ENCODE measurements around the gene ZNF334. TPM values are rescaled to one million over a fixed set of nuclear protein-coding genes. Genes with fewer than 3 reads are reported as not detected.

The ZNF334 gene
- total RNA-seq, 1 donor, result 5.8 TPM

DNA sequence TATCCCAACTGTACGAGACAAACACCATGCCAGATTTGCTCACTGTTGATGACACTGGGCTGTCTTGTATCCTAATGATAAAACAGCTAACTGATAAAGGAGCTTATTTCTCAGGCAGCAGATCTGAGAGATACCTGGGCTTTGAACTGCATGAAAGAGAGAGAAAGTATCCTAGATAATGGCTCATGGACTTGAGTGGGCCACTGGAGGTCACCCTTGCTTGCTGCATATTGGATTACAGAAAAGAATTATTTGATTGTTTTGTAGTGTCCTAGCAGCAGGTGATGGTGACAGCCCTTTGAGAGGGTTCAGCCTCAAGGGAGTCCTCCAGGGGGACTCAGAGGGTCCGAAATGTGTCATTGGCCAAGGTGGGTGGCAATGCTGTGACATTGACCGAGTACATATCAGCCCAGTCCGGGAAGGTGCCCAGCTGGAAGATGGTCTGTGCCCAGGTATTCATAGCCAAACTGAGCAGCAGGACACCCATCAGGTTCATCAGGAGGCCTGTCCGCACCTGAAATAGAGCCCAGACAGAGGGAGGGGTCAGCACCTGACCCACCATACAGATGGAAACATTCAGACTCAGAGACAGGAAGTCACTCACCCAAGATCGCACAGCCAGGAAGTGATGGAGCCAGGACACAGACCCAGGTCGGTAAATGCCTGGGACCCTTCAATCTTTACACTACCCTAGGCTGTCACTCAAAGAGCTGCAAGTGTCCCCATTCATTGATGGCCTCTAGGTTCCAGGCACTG lies 46.5 kb upstream of the ZNF334 start:
- Histone ChIP-seq H3K27me3 (ENCODE audit: insufficient read depth, low read length) (no peaks in the 10 kb centered on the region), H3K36me3 (ENCODE audit: insufficient read depth, low read length) (no peaks in the 10 kb centered on the region)

GRCh38 chr20:46559001-46559400 lies 45.6 kb upstream of the ZNF334 start:
- peak overlapping the region; percentile 20 for H3K27ac ChIP-seq (ENCODE audit: low read depth, low read length)
- no peak for DNase-seq (ENCODE audit: insufficient read length, low spot score, missing footprints)
- H3K4me3 ChIP-seq (ENCODE audit: insufficient read depth, low read length), result no peak overlapping the region
- peaks cover 23% of the 10 kb centered on the region for H3K4me1 ChIP-seq (ENCODE audit: insufficient read depth, low read length)
- H2AFZ ChIP-seq (ENCODE audit: low read length), result no peak overlapping the region
- TF ChIP-seq, protein P1, sequence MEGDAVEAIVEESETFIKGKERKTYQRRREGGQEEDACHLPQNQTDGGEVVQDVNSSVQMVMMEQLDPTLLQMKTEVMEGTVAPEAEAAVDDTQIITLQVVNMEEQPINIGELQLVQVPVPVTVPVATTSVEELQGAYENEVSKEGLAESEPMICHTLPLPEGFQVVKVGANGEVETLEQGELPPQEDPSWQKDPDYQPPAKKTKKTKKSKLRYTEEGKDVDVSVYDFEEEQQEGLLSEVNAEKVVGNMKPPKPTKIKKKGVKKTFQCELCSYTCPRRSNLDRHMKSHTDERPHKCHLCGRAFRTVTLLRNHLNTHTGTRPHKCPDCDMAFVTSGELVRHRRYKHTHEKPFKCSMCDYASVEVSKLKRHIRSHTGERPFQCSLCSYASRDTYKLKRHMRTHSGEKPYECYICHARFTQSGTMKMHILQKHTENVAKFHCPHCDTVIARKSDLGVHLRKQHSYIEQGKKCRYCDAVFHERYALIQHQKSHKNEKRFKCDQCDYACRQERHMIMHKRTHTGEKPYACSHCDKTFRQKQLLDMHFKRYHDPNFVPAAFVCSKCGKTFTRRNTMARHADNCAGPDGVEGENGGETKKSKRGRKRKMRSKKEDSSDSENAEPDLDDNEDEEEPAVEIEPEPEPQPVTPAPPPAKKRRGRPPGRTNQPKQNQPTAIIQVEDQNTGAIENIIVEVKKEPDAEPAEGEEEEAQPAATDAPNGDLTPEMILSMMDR (IDR thresholded peaks at IDR 0.05; ENCODE audit: extremely low read depth, low read depth, low read length), result no peak
- peak overlapping the region; percentile 11 for H3K4me2 ChIP-seq (ENCODE audit: insufficient read depth, low read length)
- H3K27me3 ChIP-seq (ENCODE audit: insufficient read depth, low read length), result no peaks in the 10 kb centered on the region
- no peaks in the 10 kb centered on the region for H3K9me3 ChIP-seq (ENCODE audit: low read depth, low read length)
- no peaks in the 10 kb centered on the region for H4K20me1 ChIP-seq (ENCODE audit: insufficient read depth, low read length)
- no peaks in the 10 kb centered on the region for H3K79me2 ChIP-seq (ENCODE audit: insufficient read depth, low read length)
- no peaks in the 10 kb centered on the region for H3K36me3 ChIP-seq (ENCODE audit: insufficient read depth, low read length)

More for the DNA sequence above, 46.5 kb upstream of the ZNF334 start:
- Histone ChIP-seq H3K27ac (ENCODE audit: low read depth, low read length) (no peak overlapping the region), H3K9me3 (ENCODE audit: low read depth, low read length) (no peaks in the 10 kb centered on the region), H4K20me1 (ENCODE audit: insufficient read depth, low read length) (no peaks in the 10 kb centered on the region), H3K79me2 (ENCODE audit: insufficient read depth, low read length) (no peaks in the 10 kb centered on the region), H2AFZ (ENCODE audit: low read length) (no peak overlapping the region), H3K4me3 (ENCODE audit: insufficient read depth, low read length) (no peak overlapping the region), H3K4me2 (ENCODE audit: insufficient read depth, low read length) (no peak overlapping the region), H3K4me1 (ENCODE audit: insufficient read depth, low read length) (peaks cover 23% of the 10 kb centered on the region)
- DNase-seq (ENCODE audit: insufficient read length, low spot score, missing footprints), result no peak
- TF ChIP-seq, protein P1 (IDR thresholded peaks at IDR 0.05; ENCODE audit: extremely low read depth, low read depth, low read length), result peak; percentile 8

- no peaks in the 10 kb centered on the region for H3K27me3 ChIP-seq (ENCODE audit: insufficient read depth, low read length)
- peak overlapping the region; percentile 20 for H3K27ac ChIP-seq (ENCODE audit: low read depth, low read length)
- H3K79me2 ChIP-seq (ENCODE audit: insufficient read depth, low read length), result no peaks in the 10 kb centered on the region
- H4K20me1 ChIP-seq (ENCODE audit: insufficient read depth, low read length), result no peaks in the 10 kb centered on the region
- peak overlapping the region; percentile 11 for H3K4me2 ChIP-seq (ENCODE audit: insufficient read depth, low read length)
- no peaks in the 10 kb centered on the region for H3K36me3 ChIP-seq (ENCODE audit: insufficient read depth, low read length)
- peak overlapping the region; percentile 6 for H2AFZ ChIP-seq (ENCODE audit: low read length)
- H3K4me1 ChIP-seq (ENCODE audit: insufficient read depth, low read length), result peaks cover 23% of the 10 kb centered on the region
- TF ChIP-seq, protein P1 (IDR thresholded peaks at IDR 0.05; ENCODE audit: extremely low read depth, low read depth, low read length), result no peak
- DNase-seq (ENCODE audit: insufficient read length, low spot score, missing footprints), result peak; percentile 93
- no peak overlapping the region for H3K4me3 ChIP-seq (ENCODE audit: insufficient read depth, low read length)
- no peaks in the 10 kb centered on the region for H3K9me3 ChIP-seq (ENCODE audit: low read depth, low read length)
These were observed 45.2 kb upstream of the ZNF334 start for GRCh38 chr20:46558511-46558959.

GRCh38 chr20:46557231-46557956 lies 44.0 kb upstream of the ZNF334 start:
- TF ChIP-seq, protein P1 (IDR thresholded peaks at IDR 0.05; ENCODE audit: extremely low read depth, low read depth, low read length), result no peak
- Histone ChIP-seq H3K27ac (ENCODE audit: low read depth, low read length) (peak overlapping the region; percentile 21), H3K4me1 (ENCODE audit: insufficient read depth, low read length) (peaks cover 22% of the 10 kb centered on the region), H3K4me3 (ENCODE audit: insufficient read depth, low read length) (no peak overlapping the region), H3K27me3 (ENCODE audit: insufficient read depth, low read length) (no peaks in the 10 kb centered on the region), H3K4me2 (ENCODE audit: insufficient read depth, low read length) (peak overlapping the region; percentile 4), H4K20me1 (ENCODE audit: insufficient read depth, low read length) (no peaks in the 10 kb centered on the region), H3K79me2 (ENCODE audit: insufficient read depth, low read length) (no peaks in the 10 kb centered on the region), H2AFZ (ENCODE audit: low read length) (no peak overlapping the region), H3K9me3 (ENCODE audit: low read depth, low read length) (no peaks in the 10 kb centered on the region), H3K36me3 (ENCODE audit: insufficient read depth, low read length) (no peaks in the 10 kb centered on the region)
- DNase-seq (ENCODE audit: insufficient read length, low spot score, missing footprints), result no peak
